EH (cell line): ENCODE measurements around the gene CGREF1.
"Not testable (repeated sequence)": the region's sequence is repeated elsewhere in the genome, so short reads cannot be mapped to it uniquely, and the experiment has no call there.

ENCODE experiments used
- DNase-seq: peaks from one replicate; pipeline ENCODE4 v3.0.0-alpha.2; 2015; ENCODE audit warnings: low read depth

Gene CGREF1

DNA sequence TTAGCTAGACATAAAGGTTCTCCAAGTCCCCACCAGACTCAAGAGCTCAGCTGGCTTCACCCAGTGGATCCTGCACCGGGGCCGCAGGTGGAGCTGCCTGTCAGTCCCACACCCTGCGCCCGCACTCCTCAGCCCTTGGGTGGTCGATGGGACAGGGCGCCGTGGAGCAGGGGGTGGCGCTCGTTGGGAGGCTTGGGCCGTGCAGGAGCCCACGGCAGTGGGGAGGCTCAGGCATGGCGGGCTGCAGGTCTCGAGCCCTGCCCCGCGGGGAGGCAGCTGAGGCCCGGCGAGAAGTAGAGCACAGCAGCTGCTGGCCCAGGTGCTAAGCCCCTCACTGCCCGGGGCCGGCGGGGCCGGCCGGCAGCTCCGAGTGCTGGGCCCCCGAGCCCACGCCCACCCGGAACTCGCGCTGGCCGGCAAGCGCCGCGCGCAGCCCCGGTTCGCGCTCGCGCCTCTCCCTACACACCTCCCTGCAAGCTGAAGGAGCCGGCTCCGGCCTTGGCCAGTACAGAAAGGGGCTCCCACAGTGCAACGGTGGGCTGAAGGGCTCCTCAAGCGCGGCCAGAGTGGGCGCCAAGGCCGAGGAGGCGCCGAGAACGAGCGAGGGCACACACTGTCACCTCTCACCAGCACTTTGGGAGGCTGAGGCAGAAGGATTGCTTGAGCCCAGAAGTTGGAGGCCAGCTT lies 7.4 kb downstream of the CGREF1 start:
- DNase-seq, result not testable (repeated sequence)

DNA sequence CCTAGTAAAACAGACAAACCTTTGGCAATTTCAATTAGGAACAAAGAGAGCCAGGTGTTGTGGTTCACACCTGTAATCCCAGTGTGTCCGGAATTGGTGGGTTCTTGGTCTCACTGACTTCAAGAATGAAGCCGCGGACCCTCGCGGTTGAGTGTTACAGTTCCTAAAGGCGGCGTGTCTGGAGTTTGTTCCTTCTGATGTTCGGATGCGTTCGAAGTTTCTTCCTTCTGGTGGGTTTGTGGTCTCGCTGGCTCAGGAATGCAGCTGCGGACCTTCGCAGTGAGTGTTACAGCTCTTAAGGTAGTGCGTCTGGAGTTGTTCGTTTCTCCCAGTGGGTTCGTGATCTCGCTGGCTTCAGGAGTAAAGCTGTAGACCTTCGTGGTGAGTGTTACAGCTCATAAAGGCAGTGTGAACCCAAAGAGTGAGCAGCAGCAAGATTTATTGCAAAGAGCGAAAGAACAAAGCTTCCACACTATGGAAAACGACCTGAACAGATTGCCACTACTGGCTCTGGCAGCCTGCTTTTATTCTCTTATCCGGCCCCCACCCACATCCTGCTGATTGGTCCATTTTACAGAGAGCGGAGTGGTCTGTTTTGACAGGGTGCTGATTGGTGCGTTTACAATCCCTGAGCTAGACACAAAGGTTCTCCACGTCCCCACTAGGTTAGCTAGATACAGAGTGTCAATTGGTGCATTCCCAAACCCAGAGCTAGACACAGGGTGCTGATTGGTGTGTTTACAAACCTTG lies 8.2 kb downstream of the CGREF1 start:
- not testable (repeated sequence) for DNase-seq

DNA sequence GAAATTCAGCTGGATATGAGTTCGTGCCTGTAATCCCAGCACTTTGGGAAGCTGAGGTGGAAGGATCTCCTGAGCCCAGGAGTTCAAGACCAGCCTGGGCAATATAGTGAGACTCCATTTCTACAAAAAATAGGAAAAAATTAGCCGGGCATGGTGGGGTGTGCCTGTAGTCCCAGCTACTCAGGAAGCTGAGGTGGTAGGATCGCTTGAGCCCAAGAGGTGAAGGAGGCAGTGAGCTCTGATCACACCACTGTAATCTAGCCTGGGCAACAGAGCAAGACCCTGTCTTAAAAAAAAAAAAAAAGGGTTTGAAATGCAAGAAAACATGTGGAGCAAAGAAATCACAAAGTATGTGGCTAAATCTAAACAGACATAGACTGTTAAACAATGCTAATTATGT lies 9.8 kb downstream of the CGREF1 start:
- no peak for DNase-seq

DNA sequence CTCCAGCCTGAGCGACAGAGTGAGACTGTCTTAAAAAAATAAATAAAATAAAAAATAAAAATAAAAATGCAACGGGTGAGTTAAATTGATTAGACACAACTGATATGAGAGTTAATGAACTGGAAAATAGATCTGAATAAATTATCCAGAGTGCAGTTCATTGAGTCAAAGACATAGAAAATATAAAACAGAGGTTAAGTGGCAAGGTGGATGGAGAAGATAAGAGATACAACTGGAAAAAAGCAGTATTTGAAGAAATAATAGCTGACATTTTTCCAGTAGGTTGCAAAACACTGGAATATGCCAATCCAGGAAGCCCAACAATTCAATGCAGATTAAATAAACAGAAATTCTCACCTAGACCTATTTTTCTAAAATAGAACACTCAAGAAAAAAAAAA lies 10.7 kb downstream of the CGREF1 start:
- DNase-seq, result no peak

DNA sequence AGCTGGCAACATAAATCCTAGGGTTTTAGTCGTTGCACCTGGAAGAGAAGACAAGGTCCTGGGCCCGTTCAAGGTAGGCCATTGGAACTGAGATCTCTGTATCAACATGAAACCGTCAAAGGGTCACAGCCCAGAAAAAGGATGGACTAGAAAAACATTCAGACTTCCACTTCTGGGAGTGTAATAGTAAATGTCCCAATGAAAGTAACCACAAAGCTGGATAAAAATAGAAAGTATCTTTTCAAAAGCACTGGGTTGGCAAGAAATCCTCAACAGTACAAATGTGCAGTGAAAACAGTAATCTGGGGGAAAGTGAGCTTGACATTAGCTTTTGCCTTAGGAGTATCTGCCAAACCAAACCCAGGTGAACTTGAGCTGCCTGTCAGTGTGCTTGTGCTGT lies 12.9 kb downstream of the CGREF1 start:
- DNase-seq, result peak; percentile 21

DNA sequence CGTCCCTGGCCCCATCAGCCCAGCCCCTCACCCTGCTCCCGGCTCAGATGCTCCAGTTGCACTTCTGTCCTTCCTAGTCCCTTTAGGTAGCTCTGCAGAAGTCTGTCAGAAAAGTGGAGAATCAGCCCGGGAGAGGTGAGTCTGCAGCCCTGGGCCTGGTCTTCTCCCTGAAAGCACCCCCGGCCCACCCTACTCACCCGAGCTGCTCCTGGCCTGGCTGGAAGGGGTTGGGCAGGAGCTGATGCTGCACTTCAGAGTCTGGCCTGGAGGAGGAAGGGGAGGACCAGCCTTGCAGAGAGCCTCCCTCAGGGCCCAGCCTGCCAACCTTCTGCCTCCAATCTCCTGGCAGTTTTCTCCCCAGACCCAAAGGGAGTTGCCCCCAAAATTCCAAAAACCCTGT lies 16.6 kb downstream of the CGREF1 start:
- no peak for DNase-seq

DNA sequence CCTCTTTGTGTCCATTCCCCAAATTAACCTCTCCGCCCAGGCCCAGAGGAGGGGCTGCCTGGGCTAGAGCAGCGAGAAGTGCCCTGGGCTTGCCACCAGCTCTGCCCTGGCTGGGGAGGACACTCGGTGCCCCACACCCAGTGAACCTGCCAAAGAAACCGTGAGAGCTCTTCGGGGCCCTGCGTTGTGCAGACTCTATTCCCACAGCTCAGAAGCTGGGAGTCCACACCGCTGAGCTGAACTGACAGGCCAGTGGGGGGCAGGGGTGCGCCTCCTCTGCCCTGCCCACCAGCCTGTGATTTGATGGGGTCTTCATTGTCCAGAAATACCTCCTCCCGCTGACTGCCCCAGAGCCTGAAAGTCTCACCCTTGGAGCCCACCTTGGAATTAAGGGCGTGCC lies 18.9 kb downstream of the CGREF1 start:
- no peak for DNase-seq

DNA sequence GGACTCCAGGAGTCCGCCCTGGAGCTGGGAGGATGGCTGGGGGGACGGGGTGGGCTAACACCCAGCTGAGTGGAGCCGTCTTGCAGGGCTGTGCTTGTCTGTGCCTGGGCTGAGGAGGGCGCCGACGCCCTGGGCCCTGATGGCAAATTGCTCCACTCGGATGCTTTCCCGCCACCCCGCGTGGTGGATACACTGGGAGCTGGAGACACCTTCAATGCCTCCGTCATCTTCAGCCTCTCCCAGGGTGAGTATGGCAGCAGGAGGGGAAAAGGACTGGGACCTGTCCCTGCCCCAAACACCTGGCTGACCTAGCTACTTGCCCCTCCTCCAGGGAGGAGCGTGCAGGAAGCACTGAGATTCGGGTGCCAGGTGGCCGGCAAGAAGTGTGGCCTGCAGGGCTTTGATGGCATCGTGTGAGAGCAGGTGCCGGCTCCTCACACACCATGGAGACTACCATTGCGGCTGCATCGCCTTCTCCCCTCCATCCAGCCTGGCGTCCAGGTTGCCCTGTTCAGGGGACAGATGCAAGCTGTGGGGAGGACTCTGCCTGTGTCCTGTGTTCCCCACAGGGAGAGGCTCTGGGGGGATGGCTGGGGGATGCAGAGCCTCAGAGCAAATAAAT lies 19.5 kb downstream of the CGREF1 start:
- no peak for DNase-seq

DNA sequence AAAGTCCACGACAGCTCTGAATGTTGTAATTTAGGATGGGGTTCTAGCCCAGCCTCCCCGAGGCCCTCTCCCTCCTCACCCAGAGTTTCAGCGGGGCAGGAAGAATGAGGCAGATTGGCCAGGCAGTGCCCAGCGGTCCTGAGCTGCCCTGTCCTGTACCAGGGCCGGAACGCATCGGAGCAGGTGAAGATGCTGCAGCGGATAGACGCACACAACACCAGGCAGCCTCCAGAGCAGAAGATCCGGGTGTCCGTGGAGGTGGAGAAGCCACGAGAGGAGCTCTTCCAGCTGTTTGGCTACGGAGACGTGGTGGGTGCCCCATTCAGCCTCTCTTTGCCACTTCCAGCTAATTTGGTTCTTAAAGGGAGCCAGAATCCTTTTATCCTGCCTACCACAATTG lies 21.6 kb downstream of the CGREF1 start:
- DNase-seq, result no peak

DNA sequence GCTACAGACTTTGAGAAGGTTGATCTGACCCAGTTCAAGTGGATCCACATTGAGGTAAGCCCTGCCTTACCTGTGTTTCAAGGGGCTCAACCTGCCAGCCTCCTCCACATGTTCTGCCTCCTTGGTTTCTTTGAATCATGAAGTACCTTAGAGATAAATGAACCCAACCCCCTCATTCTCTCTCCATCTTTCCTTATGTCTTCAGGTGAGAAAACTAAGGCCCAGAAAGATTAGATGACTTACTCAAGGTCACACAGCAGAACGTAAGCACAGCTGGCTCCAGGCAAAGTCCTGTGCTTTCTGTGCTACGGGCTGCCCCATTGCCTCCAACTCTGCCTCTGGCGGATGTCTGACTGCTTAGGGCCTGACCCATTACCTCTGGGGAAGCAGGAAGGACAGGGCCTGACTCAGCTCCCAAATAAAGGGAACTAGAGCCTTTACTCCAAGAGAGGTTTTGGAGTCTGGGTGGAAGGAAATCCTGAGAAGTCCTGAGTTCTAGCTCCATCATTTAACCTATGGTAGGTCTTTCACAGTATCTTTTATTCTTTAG lies 22.1 kb downstream of the CGREF1 start:
- DNase-seq, result no peak

DNA sequence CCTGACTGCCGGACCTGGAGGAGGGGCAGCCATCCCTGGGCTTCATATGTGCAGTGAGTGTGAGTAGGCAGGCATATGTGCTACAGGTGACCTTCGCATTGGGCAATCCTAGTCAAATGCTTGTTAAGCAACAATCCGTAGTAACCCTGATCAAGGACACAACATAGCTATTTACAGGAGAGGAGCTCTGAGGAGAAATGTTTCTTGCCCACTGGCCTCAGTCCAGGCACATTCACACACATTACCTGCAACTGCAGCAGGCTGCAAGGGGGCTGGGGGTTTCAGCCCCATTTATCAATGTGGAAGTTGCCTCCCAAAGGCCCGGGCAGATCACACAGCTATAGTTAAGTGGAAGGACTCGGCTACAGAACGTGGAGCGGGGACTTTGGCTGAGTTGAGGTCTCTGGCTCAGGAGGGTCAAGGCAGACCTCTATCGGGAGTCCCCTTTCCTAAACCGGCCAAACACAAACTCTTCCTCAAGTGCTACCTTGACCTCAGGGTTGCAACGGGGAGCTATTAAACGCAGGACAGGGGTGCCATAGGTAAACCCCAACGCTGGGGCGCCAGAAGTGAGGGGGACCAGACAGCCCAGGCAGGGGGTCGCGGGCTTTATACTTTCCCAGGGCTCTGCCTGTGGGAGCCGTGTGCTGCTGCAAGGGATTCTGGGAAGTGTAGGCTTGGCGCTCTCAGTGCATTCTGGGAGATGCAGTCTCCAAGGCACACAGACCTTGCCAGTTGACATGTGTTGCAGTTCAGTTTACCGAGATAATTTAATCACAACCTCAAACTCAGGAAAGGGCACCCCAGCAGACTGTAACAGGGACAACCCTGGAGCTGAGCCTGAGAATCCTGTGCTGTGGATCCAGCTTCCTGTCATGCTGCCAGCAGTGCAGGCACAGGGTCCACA lies 22.9 kb downstream of the CGREF1 start:
- peak; percentile 69 for DNase-seq

DNA sequence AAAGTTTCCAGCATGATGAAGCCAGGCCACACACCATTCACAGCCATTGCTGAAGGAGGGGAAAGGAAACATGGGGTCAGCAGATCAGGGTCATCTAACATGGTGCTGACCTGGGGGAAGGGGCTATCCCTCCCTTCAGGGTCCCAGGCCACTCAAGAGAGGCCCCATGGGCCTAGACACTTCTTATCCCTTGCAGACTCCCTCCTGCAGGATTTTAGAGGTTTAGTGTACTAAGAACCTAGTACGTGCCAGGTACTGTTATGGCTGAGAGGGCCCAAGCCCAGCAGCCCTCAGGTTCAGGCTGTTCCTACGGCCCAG lies 23.5 kb downstream of the CGREF1 start:
- no peak for DNase-seq

DNA sequence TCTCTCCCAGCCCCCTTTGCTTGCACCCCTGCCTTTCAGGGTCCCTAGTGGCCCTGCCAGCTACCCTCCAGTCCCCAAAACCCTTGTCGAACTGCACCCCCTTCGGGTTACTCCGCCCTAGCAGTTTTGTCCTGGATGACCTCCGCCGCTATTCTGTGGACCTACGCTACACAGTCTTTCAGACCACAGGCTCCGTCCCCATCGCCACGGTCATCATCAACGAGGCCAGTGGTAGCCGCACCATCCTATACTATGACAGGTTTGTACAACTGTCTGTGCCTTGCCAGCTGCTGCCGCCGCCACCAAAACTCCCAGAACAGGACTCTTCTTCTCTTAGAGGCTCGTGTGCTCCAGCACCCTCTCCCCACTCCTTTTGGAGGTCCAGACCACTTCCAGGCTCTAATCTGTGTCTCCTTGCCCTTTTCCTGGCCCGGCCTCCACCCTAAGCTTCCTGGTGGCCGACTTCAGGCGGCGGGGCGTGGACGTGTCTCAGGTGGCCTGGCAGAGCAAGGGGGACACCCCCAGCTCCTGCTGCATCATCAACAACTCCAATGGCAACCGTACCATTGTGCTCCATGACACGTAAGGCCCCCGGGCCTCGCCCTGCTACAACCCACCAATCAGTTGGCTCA lies 24.5 kb downstream of the CGREF1 start:
- no peak for DNase-seq

DNA sequence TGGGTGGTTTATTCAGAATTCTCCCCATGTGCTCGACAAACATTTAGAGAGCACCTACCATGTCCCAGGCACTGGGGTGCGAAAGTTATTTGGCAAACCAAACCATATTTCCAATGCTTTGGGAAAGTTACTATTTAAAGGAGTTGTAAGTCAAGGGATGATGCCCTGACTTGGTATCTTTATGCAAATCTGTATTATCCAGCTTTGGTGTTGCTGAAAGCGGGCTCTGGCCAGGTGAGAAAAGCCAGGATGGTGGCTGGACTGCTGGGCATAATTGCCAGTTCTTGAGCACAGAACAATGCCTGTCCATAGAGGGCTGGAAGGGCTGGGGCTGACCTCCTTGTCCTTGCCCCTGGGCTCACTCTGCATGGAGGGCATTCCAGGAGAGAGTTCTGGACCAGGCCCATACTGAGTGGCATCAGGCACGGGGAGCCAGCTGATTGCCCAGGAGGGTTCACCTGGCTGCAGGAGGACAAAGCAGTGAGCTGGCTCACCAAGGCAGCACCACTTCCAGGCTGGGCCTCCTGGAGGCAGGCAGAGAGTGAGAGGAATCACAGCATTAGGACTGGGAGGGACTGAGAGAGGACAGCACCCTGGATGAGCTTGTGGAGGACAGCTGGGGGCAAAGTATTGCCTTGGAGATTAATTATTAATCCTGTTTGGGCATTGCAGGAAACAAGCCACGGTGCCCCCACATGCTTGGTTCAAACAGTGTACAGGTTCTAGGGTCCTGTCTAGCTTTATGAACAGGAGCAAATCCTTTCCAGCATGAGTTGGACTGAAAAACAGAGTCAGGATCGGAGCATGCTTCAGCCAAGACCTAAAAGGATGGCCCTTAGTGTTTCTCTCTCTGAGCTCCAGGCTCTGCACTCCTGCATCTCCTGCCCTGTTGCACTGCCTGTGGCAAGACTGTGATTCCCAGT lies 25.2 kb downstream of the CGREF1 start:
- no peak for DNase-seq

DNA sequence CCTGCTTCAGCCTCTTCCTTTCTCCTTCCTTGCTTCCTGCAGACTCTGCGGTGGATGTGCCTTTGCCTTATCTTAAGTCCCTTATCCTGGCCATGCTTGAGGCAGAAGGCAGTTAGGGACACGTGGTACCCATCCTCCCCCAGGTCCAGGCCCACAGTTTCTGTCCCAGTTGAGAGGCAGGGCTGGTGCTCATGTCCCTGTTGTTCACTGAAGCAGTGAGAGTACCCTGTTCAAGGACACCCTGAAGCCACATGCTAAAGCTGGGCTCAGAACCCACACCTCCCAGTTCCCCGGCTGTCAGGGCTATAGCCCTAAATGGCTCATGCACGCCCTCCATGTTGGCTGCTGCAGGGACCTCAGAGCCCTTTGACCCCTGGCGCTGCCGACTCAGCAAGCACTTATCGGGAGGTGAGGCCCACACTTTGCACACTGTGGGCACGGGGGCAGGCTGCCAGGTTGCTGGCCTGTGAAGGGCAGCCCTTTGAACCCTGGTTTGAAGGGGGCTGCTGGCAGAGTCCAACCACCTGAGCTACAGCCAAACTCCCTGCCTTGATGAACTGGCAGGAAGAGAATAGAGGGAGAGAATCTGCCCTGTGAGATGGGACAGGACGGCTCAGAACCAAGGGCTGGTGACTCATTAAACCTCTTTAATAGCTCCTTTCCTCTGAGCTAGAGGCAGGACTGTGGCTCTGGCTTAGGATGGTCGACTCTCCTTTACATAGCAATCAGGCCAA lies 26.1 kb downstream of the CGREF1 start:
- DNase-seq, result peak; percentile 47

DNA sequence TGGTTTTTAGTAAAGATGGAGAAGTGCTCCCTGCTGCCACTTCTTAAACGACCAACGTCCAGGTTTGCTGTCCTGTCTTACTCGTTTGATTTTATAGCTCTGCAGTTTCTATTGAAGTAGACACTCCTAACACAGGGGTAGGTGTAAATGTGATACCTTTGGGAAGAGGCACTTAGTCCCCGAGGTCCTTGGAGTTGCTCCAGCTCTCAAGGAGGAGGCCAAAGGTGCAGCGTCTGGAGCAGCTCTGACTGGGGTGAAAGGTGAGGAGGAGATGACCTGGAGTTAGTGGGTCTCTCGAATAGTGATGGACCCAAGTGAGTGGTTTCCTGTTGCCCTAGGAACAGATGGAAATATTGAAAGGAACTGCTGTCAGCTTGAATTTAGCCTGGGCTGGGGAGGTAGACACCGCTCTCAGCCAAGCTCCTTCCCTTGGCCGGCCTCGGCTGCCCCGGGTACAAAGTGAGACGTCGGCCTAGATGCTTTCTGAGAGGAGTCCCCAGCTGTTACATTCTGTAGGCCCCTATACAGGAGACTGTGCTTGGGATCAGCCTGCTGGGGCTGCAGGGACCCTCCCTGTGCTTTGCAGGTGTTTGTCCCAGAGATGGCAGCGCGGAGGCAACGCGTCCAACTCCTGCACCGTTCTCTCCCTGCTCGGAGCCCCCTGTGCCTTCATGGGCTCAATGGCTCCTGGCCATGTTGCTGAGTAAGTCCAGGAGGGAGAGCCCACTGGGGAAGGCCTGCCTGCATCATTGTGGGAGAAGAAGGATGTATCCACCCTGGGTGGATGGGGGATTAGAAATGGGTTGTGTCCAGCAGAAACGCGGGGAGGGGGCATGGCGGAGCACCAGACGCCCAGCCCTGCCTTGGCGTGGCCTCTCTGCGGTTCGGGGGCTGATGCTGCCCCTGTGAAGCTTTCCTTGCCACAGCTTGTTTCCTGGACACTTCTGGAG lies 26.9 kb downstream of the CGREF1 start:
- no peak for DNase-seq

DNA sequence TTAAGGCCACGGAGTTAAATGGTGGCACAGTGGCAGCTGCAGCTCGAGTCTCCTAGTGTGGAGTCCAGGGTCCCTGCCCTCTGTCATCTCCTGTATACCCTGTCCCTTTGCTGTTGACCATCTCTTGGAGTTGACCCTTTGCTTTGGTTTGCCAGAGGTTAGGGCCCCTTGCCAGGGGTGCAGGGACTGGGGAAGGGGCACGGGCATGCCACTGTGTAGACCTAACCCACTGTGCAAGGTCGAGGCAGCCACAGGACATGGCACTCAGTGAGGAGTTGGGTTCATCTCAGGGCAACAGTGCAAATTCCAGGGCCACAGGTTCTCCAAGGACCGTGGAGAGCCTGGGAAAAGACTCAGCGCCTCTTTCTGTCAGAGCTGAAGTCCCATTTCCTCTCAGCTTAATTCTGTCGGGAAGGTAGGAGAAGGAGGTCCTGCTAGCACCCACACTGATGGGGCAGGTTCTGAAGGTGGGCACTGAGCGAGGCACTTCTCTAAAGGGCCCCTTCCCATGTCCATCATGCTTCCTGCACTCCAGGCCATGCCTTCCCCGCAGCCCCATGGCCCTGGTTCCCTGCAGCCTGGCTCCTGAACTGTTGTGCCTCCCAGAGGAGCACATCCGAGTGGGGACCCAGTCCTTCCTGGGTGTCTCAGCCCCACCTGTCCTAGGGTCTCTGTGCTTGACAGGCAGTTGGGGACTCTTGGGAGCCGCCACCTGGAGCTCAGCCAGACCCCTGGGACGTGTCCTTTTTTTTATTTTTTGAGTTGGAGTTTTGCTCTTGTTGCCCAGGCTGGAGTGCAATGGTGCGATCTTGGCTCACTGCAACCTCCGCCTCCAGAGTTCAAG lies 29.6 kb downstream of the CGREF1 start:
- no peak for DNase-seq

DNA sequence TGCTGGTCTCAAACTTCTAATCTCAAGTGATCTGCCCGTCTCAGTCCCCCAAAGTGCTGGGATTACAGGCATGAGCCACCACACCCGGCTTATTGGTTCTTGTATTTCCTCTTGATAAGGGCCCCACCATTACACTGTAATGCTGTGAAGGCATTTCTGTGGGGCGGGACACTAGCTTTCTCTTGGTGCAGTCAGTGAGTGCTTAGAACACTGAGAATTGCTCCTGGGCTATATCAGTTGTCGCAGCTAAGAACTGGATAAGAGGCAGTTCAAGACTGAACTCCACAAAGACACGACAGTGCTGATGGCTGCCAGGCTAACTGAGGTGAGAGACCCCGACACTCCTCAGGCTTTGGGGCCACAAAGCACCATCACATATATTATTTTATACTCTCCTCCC lies 30.3 kb downstream of the CGREF1 start:
- DNase-seq, result no peak
